Psoas muscle (tissue), 8 donors: ENCODE data around the gene SIK2. TPM values are rescaled to one million over a fixed set of nuclear protein-coding genes. Genes with fewer than 3 reads are reported as not detected.

Experiments used
- ATAC-seq, 4 donors: fragments of 200-7000 bp; cut with Tn5 transposase; one replicate each; pipeline ENCODE4 v1.9.1; 2020; ENCODE audit warnings: moderate library complexity in 3 of 4, mild to moderate bottlenecking in 2 of 4
- DNase-seq, 2 donors: peaks; one replicate each; pipeline ENCODE4 v3.0.0-alpha.2; 2020
- H3K27ac ChIP-seq: fragments of 200-600 bp; one replicate; pipeline ENCODE4 v1.8.0; 2022
- H3K27me3 ChIP-seq, 3 donors: fragments of 200-600 bp in 1 of 3; one replicate each; pipeline versions ENCODE4 v1.6.1 to v1.8.0; 2013 to 2022; ENCODE audit warnings: low read length in 2 of 3, mild to moderate bottlenecking in 2 of 3, moderate library complexity in 1 of 3; ENCODE audit not compliant: insufficient read depth in 3 of 3
- H3K36me3 ChIP-seq, 2 donors: fragments of 200-600 bp in 1 of 2; one replicate each; pipeline versions ENCODE4 v1.6.1 to v1.8.0; 2013 to 2022; ENCODE audit warnings: low read depth in 1 of 2, mild to moderate bottlenecking in 1 of 2, moderate library complexity in 1 of 2; ENCODE audit not compliant: insufficient read depth in 1 of 2
- H3K4me1 ChIP-seq: fragments of 200-600 bp; one replicate; pipeline ENCODE4 v1.8.0; 2022
- H3K4me3 ChIP-seq: fragments of 200-600 bp; one replicate; pipeline ENCODE4 v1.8.0; 2022; ENCODE audit warnings: mild to moderate bottlenecking
- H3K9me3 ChIP-seq: fragments of 200-600 bp; one replicate; pipeline ENCODE4 v1.8.0; 2022
- WGBS, 3 donors: extraction: QIAGEN DNeasy Blood & Tissue Kit; methylation state at CpG; one replicate each; pipeline versions ENCODE4 v1.1.6 to v1.1.7; 2013; 5-methylcytosine and 5-hydroxymethylcytosine counted together
- intact Hi-C, 2 donors: fragments of 100-400 bp; cut with DNase I; formaldehyde crosslinking; loops; one replicate each; pipeline versions ENCODE4 v1.11.0 to v1.14.2; 2022
- polyA plus RNA-seq, 3 donors: library from polyadenylated mRNA; stranded (reverse); fragments of 200-250 nt; gene quantifications; one replicate each; pipeline ENCODE4 v1.2.3, GENCODE V29; 2013
- total RNA-seq, 4 donors: library from RNA; stranded (reverse); fragmentation: NEBNext Ultra II Directional in 2 of 4; extraction: Animal tissue kit (Norgen Biotek cat#: 25700) in 2 of 4; gene quantifications; one replicate each; pipeline versions ENCODE4 v1.2.1 to v1.2.4, GENCODE V29; 2021 to 2023
- TF ChIP-seq, protein P1 (sequence below): fragments of 200-600 bp; IDR thresholded peaks from one replicate; pipeline ENCODE4 v1.8.0; 2022; ENCODE audit warnings: antibody characterized with exemption
- donor health status: healthy with polysubstance abuse.
- donor health status: DM: no; HTN: no; CAD: no; lungs with moderate emphysema.
- donor health status: Bipolar disorder and iron deficiency.
- donor health status: healthy.
- donor health status: DM: yes; HTN: yes; CAD: no.
- donor health status: DM: no; HTN: no; CAD: no.
- donor health status: DM: no; HTN: no; CAD: no.
- donor health status: DM: yes; HTN: yes; CAD: no.

SIK2 gene
- total and polyA plus RNA-seq, 7 donors: 9.0 to 69.6 (median 30.4) TPM

DNA sequence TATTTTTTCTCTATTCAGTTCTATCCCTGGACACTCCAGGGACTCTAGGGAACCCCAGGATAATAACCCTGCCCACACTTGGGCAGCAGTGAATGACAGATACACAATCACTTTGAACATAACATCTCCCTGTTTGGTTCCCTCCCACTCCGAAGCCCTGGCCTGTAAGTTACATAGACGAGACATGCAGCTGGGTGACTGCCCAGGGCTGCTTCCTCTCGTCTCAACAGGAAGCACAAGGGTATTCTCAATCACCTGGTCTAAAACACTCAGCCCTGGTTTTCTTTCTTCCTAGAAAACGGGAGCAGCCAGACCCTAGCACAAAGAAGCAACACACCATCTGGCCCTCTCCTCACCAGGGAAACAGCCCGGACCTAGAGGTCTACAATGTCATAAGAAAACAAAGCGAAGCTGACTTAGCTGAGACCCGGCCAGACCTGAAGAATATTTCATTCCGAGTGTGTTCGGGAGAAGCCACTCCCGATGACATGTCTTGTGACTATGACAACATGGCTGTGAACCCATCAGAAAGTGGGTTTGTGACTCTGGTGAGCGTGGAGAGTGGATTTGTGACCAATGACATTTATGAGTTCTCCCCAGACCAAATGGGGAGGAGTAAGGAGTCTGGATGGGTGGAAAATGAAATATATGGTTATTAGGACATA, 42.3 kb upstream of the SIK2 start:
- TF ChIP-seq, protein P1, sequence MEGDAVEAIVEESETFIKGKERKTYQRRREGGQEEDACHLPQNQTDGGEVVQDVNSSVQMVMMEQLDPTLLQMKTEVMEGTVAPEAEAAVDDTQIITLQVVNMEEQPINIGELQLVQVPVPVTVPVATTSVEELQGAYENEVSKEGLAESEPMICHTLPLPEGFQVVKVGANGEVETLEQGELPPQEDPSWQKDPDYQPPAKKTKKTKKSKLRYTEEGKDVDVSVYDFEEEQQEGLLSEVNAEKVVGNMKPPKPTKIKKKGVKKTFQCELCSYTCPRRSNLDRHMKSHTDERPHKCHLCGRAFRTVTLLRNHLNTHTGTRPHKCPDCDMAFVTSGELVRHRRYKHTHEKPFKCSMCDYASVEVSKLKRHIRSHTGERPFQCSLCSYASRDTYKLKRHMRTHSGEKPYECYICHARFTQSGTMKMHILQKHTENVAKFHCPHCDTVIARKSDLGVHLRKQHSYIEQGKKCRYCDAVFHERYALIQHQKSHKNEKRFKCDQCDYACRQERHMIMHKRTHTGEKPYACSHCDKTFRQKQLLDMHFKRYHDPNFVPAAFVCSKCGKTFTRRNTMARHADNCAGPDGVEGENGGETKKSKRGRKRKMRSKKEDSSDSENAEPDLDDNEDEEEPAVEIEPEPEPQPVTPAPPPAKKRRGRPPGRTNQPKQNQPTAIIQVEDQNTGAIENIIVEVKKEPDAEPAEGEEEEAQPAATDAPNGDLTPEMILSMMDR: no peak
- peaks cover 8% of the 10 kb centered on the region for H3K4me1 ChIP-seq
- ATAC-seq (no peak), DNase-seq (no peak)
- WGBS, 3 donors: 70 to 77% (median 73%) methylated on average over 11 of the region's 11 CpGs
- H3K36me3 ChIP-seq: peaks cover 3 to 7% of the 10 kb centered on the region in 2 donors
- H3K4me3 ChIP-seq: no peak overlapping the region
- intact Hi-C loops: no loop called here
- no peak overlapping the region for H3K27ac ChIP-seq
- H3K27me3 ChIP-seq: no peaks in the 10 kb centered on the region
- no peaks in the 10 kb centered on the region for H3K9me3 ChIP-seq

DNA sequence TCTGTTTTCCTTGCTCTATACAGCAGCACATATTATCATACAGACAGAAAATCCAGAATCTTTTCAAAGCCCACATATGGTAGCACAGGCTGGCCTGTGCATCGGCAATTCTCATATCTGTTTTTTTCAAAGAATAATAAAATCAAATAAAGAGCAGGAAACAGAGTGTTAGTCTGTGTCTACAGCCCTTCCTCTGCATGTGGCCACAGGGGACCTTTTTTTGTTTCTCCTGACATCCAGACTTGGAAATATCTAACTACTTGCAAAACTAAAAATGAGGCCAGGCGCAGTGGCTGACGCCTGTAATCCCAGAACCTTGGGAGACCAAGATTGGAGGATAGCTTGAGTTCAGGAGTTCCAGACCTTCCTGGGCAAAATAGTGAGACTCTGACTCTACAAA, 41.4 kb upstream of the SIK2 start:
- peaks cover 8% of the 10 kb centered on the region for H3K4me1 ChIP-seq
- H3K27ac ChIP-seq: no peak overlapping the region
- 77 to 85% (median 80%) methylated on average over 3 of the region's 3 CpGs for WGBS, 3 donors
- intact Hi-C loops: no loop called here
- ATAC-seq (no peak), DNase-seq (no peak)
- H3K36me3 ChIP-seq: peaks cover 3 to 7% of the 10 kb centered on the region in 2 donors
- no peak overlapping the region for H3K4me3 ChIP-seq
- TF ChIP-seq, protein P1: no peak
- H3K27me3 ChIP-seq: no peaks in the 10 kb centered on the region
- H3K9me3 ChIP-seq: no peaks in the 10 kb centered on the region

- intact Hi-C loops: no loop called here
- WGBS, 3 donors: 86 to 91% (median 86%) methylated on average over 3 of the region's 3 CpGs
- no peak for DNase-seq
- Histone ChIP-seq H3K4me1 (peaks cover 8% of the 10 kb centered on the region), H3K27me3 (no peaks in the 10 kb centered on the region), H3K9me3 (no peaks in the 10 kb centered on the region), H3K27ac (no peak overlapping the region), H3K36me3 (peaks cover 3 to 7% of the 10 kb centered on the region in 2 donors), H3K4me3 (no peak overlapping the region)
- TF ChIP-seq, protein P1: no peak
- no peak for ATAC-seq
Observed at GRCh38 chr11:111561306-111561705, 40.9 kb upstream of the SIK2 start.

- Histone ChIP-seq H3K9me3 (no peaks in the 10 kb centered on the region), H3K27me3 (no peaks in the 10 kb centered on the region), H3K36me3 (peaks cover 3 to 7% of the 10 kb centered on the region in 2 donors), H3K4me3 (no peak overlapping the region), H3K4me1 (peaks cover 8% of the 10 kb centered on the region), H3K27ac (no peak overlapping the region)
- TF ChIP-seq, protein P1: no peak
- 57 to 87% (median 73%) methylated on average over 3 of the region's 3 CpGs for WGBS, 3 donors
- DNase-seq (no peak), ATAC-seq (no peak)
- intact Hi-C loops: no loop called here
Observed at GRCh38 chr11:111561791-111562325, 40.4 kb upstream of the SIK2 start.
